Hepatocyte (in vitro differentiated cells): ENCODE data around the gene DOP1A.

Experiments used
- CTCF ChIP-seq: fragments of 200-600 bp; sonication (generic); IDR thresholded peaks from 2 replicates; pipeline ENCODE4 v1.5.1; 2016; ENCODE audit warnings: antibody characterized with exemption, mild to moderate bottlenecking; ENCODE audit not compliant: poor library complexity
- EZH2 ChIP-seq: fragments of 200-600 bp; sonication (generic); IDR thresholded peaks from 2 replicates; pipeline ENCODE4 v1.6.1; 2016; ENCODE audit warnings: antibody characterized with exemption, mild to moderate bottlenecking, borderline replicate concordance

GRCh38 chr6:83062225-83062624 is 5.2 kb upstream of the DOP1A start:
- no peak for TF ChIP-seq CTCF
- TF ChIP-seq EZH2: no peak
